DOHH2 (cell line): Measurements from ENCODE around the gene ATP7B.

Experiments
- EZH2phosphoT487 ChIP-seq: fragments of 200-600 bp; sonication (generic); IDR thresholded peaks from 2 replicates; pipeline ENCODE4 v1.6.1; 2017; ENCODE audit warnings: borderline replicate concordance, mild to moderate bottlenecking, antibody characterized with exemption, low read length, moderate library complexity, mixed read lengths
- TF ChIP-seq, protein P1 (sequence below): fragments of 200-600 bp; sonication (generic); IDR thresholded peaks from one replicate; pipeline ENCODE4 v1.5.1; 2014; ENCODE audit warnings: antibody characterized with exemption, mild to moderate bottlenecking, low read depth, low read length; ENCODE audit not compliant: poor library complexity, severe bottlenecking

DNA sequence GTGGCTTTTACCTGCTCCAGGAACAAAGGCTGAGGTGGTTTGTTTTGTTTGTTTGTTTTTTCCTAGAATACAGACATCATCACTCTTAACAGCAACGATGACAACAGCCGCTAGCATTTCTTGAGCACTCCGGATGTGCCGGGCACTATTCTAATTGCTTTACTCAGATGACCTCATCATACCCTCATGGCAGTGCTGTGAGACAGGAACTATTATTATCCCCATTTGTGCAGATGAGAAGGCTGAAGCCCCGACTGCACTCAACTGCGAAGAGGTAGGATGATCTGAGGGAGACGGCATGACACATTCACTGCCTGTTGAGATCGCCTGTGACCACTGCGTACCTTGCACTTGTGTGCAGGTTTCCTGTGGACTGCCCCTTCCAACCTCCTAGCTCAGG lies 83.0 kb downstream of the ATP7B start:
- TF ChIP-seq, protein P1, sequence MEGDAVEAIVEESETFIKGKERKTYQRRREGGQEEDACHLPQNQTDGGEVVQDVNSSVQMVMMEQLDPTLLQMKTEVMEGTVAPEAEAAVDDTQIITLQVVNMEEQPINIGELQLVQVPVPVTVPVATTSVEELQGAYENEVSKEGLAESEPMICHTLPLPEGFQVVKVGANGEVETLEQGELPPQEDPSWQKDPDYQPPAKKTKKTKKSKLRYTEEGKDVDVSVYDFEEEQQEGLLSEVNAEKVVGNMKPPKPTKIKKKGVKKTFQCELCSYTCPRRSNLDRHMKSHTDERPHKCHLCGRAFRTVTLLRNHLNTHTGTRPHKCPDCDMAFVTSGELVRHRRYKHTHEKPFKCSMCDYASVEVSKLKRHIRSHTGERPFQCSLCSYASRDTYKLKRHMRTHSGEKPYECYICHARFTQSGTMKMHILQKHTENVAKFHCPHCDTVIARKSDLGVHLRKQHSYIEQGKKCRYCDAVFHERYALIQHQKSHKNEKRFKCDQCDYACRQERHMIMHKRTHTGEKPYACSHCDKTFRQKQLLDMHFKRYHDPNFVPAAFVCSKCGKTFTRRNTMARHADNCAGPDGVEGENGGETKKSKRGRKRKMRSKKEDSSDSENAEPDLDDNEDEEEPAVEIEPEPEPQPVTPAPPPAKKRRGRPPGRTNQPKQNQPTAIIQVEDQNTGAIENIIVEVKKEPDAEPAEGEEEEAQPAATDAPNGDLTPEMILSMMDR = no peak
- TF ChIP-seq EZH2phosphoT487 = no peak
